SK-N-SH (cell line): Measurements from ENCODE around the gene RFX4. TPM values are rescaled to one million over a fixed set of nuclear protein-coding genes. Genes with fewer than 3 reads are reported as not detected.

Experiments
- CTCF ChIA-PET: fragments of 300-600, 350-600 bp; formaldehyde crosslinking; extraction: SDS; loops from one replicate; lab custom pipeline; 2021; lab: Yijun Ruan, JAX
- POLR2A ChIA-PET: fragments of 350-600 bp; sonication (Branson Sonifier 250); formaldehyde crosslinking; extraction: SDS; loops from one replicate; lab custom pipeline; 2020; ENCODE audit warnings: antibody characterized with exemption, inconsistent platforms; lab: Yijun Ruan, JAX
- DNase-seq: peaks from one replicate; pipeline ENCODE4 v3.0.0; 2012
- H2AFZ ChIP-seq: fragments of 200-600 bp; sonication (generic); 2 replicates; pipeline ENCODE4 v1.8.1; 2016; ENCODE audit warnings: antibody characterized with exemption, mild to moderate bottlenecking, low read depth
- H3F3A ChIP-seq: fragments of 200-600 bp; sonication (generic); replicated peaks from 2 replicates; pipeline ENCODE3; 2016; ENCODE audit warnings: antibody characterized with exemption, mild to moderate bottlenecking; ENCODE audit not compliant: insufficient read depth
- H3K27ac ChIP-seq, 2 experiments: fragments of 200-500 bp in 1 of 2; fragments of 200-600 bp in 1 of 2; sonication (Bioruptor generic) in 1 of 2; sonication (generic), shearing (Covaris generic) in 1 of 2; 2 replicates each; pipeline versions ENCODE4 v1.5.1 to v1.6.1; 2014 to 2016; ENCODE audit warnings: low read depth in 2 of 2, inconsistent platforms in 1 of 2, low read length in 1 of 2, mild to moderate bottlenecking in 1 of 2, mixed read lengths in 1 of 2
- H3K27me3 ChIP-seq: fragments of 200-600 bp; sonication (generic), shearing (Covaris generic); 2 replicates; pipeline ENCODE4 v1.6.1; 2016; ENCODE audit warnings: mixed run types; ENCODE audit not compliant: insufficient read depth
- H3K36me3 ChIP-seq, 2 experiments: fragments of 200-500 bp in 1 of 2; fragments of 200-600 bp in 1 of 2; sonication (Bioruptor generic) in 1 of 2; sonication (generic) in 1 of 2; replicated peaks in 1 of 2; 2 replicates each; pipeline versions ENCODE3 to v1.5.1; 2014 to 2016; ENCODE audit warnings: low read length in 1 of 2, mild to moderate bottlenecking in 1 of 2; ENCODE audit not compliant: insufficient read depth in 2 of 2, control insufficient read depth in 1 of 2
- H3K4me1 ChIP-seq, 2 experiments: fragments of 200-500 bp in 1 of 2; fragments of 200-600 bp in 1 of 2; sonication (Bioruptor generic) in 1 of 2; sonication (generic), shearing (Covaris generic) in 1 of 2; 2 replicates each; pipeline versions ENCODE4 v1.5.1 to v1.6.1; 2014 to 2016; ENCODE audit warnings: low read depth in 1 of 2, low read length in 1 of 2, mixed run types in 1 of 2; ENCODE audit not compliant: insufficient read depth in 2 of 2, control insufficient read depth in 1 of 2
- H3K4me2 ChIP-seq: fragments of 200-600 bp; sonication (generic), shearing (Covaris generic); 2 replicates; pipeline ENCODE4 v1.6.1; 2017; ENCODE audit warnings: mixed run types
- H3K4me3 ChIP-seq, 2 experiments: fragments of 200-500 bp in 1 of 2; fragments of 200-600 bp in 1 of 2; sonication (Bioruptor generic) in 1 of 2; sonication (generic), shearing (Covaris generic) in 1 of 2; 2 replicates each; pipeline versions ENCODE4 v1.5.1 to v1.8.1; 2014 to 2016; ENCODE audit warnings: low read depth in 2 of 2, inconsistent platforms in 1 of 2, low read length in 1 of 2, mild to moderate bottlenecking in 1 of 2, mixed read lengths in 1 of 2, moderate library complexity in 1 of 2
- H3K79me2 ChIP-seq: fragments of 200-600 bp; sonication (generic); 2 replicates; pipeline ENCODE4 v1.8.1; 2017; ENCODE audit warnings: mild to moderate bottlenecking; ENCODE audit not compliant: insufficient read depth
- H3K9ac ChIP-seq: fragments of 200-600 bp; sonication (generic); 2 replicates; pipeline ENCODE4 v1.6.1; 2017; ENCODE audit warnings: mixed run types
- H3K9me2 ChIP-seq: fragments of 200-600 bp; sonication (generic); 2 replicates; pipeline ENCODE4 v1.6.1; 2017; ENCODE audit warnings: mixed run types
- H3K9me3 ChIP-seq: fragments of 200-600 bp; sonication (generic); 2 replicates; pipeline ENCODE4 v1.6.1; 2017; ENCODE audit warnings: mixed run types, mild to moderate bottlenecking, moderate library complexity
- H4K20me1 ChIP-seq: fragments of 200-600 bp; sonication (generic); 2 replicates; pipeline ENCODE4 v1.6.1; 2017; ENCODE audit warnings: mild to moderate bottlenecking, mixed run types; ENCODE audit not compliant: insufficient read depth
- ELF1 ChIP-seq: IDR thresholded peaks from 2 replicates; pipeline ENCODE4 v1.4.0; 2012
- EP300 ChIP-seq, 2 experiments: IDR thresholded peaks; 2 replicates each; pipeline versions ENCODE4 v1.4.0 to v1.6.1; 2012; ENCODE audit warnings: borderline replicate concordance in 1 of 2, low read depth in 1 of 2, low read length in 1 of 2
- FOSL2 ChIP-seq: IDR thresholded peaks from 2 replicates; pipeline ENCODE4 v1.4.0; 2012; ENCODE audit warnings: low read depth, mild to moderate bottlenecking, moderate library complexity, borderline replicate concordance
- FOXJ3 ChIP-seq: sonication (generic); formaldehyde crosslinking; IDR thresholded peaks from 2 replicates; pipeline ENCODE4 v1.5.1; 2020; ENCODE audit warnings: mild to moderate bottlenecking, missing genetic modification reagents
- FOXM1 ChIP-seq: IDR thresholded peaks from 2 replicates; pipeline ENCODE4 v1.4.0; 2012; ENCODE audit warnings: low read depth, mild to moderate bottlenecking
- GATA2 ChIP-seq: sonication (generic); formaldehyde crosslinking; IDR thresholded peaks from 2 replicates; pipeline ENCODE4 v1.5.0; 2020; ENCODE audit warnings: mild to moderate bottlenecking, missing genetic modification reagents
- IRF3 ChIP-seq: fragments of 150-350 bp; IDR thresholded peaks from 2 replicates; pipeline ENCODE4 v1.6.1; 2016; ENCODE audit warnings: mild to moderate bottlenecking, low read depth, low read length
- MEF2A ChIP-seq: IDR thresholded peaks from 2 replicates; pipeline ENCODE4 v1.4.0; 2012; ENCODE audit warnings: low read depth, borderline replicate concordance
- MXI1 ChIP-seq: IDR thresholded peaks from 2 replicates; pipeline ENCODE4 v1.6.1; 2012; ENCODE audit warnings: mild to moderate bottlenecking, low read depth, low read length, improper control_type of control experiment
- NRF1 ChIP-seq: IDR thresholded peaks from 2 replicates; pipeline ENCODE4 v1.6.1; 2012; ENCODE audit warnings: low read depth, mild to moderate bottlenecking, low read length
- RAD21 ChIP-seq: IDR thresholded peaks from 2 replicates; pipeline ENCODE4 v1.6.1; 2012; ENCODE audit warnings: mild to moderate bottlenecking, low read length
- RCOR1 ChIP-seq: fragments of 150-350 bp; IDR thresholded peaks from 2 replicates; pipeline ENCODE4 v1.6.1; 2017; ENCODE audit warnings: antibody characterized with exemption, low read length
- RFX5 ChIP-seq: IDR thresholded peaks from 2 replicates; pipeline ENCODE4 v1.6.1; 2012; ENCODE audit warnings: mild to moderate bottlenecking, improper control_type of control experiment, low read length
- RXRA ChIP-seq: IDR thresholded peaks from 2 replicates; pipeline ENCODE4 v1.4.0; 2012; ENCODE audit warnings: low read depth, mild to moderate bottlenecking, borderline replicate concordance
- SIN3A ChIP-seq: IDR thresholded peaks from 2 replicates; pipeline ENCODE4 v1.6.1; 2012; ENCODE audit warnings: low read depth, mild to moderate bottlenecking, low read length, moderate library complexity, borderline replicate concordance
- YY1 ChIP-seq: IDR thresholded peaks from 2 replicates; pipeline ENCODE4 v1.4.0; 2012; ENCODE audit warnings: low read depth, mild to moderate bottlenecking
- ZBTB33 ChIP-seq: IDR thresholded peaks from 2 replicates; pipeline ENCODE4 v1.4.0; 2012; ENCODE audit warnings: low read depth, borderline replicate concordance
- WGBS: methylation state at CpG from one replicate; pipeline ENCODE4 v1.1.6; 2017; ENCODE audit warnings: low lambda C conversion rate; 5-methylcytosine and 5-hydroxymethylcytosine counted together
- polyA plus RNA-seq, 3 experiments: library from polyadenylated mRNA; depleted of rRNA; stranded (reverse); fragments of >200 nt; gene quantifications; 2 replicates each; pipeline ENCODE4 v1.2.3, GENCODE V29; 2012
- TF ChIP-seq, protein P1 (sequence below): IDR thresholded peaks from 2 replicates; pipeline ENCODE4 v1.4.0; 2012; ENCODE audit warnings: low read depth
- TF ChIP-seq, protein P2 (sequence below): fragments of 150-350 bp; IDR thresholded peaks from 2 replicates; pipeline ENCODE4 v1.6.1; 2017; ENCODE audit warnings: antibody characterized with exemption, low read length, low read depth, borderline replicate concordance

The RFX4 gene
- polyA plus RNA-seq, 1 of the 3 experiments (the other 2 are of a cell fraction): not detected

DNA sequence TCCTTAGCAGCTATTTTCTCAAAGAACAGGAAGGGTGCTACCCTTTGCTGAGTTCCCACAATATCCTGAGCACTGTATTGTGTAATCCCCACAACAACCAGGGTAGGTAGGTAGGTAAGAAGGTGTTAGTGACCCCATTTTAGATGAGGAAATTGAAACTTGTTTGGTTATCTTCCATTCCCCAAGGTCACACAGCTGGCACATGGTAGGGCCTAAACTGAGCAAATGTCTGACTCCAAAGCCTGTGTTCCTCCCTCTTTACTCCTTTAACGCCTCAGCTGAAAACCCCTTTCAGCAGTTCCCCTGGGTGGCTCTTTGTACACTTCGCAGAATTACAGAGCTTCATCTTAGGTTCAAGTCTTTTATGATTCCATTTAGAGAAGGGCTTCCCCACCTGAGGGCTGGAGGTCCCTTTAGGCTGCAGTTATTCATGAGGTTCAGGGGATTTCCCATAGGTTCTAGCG is 165.2 kb downstream of the RFX4 start:
- Histone ChIP-seq H2AFZ (no peak overlapping the region), H3K27me3 (no peaks in the 10 kb centered on the region), H3K9me2 (no peaks in the 10 kb centered on the region), H3K79me2 (no peaks in the 10 kb centered on the region), H3K4me1 (no peaks in the 10 kb centered on the region), H4K20me1 (no peaks in the 10 kb centered on the region), H3K36me3 (no peaks in the 10 kb centered on the region), H3K9ac (no peak overlapping the region), H3K4me3 (no peak overlapping the region), H3K9me3 (no peaks in the 10 kb centered on the region), H3F3A (no peaks in the 10 kb centered on the region), H3K27ac (no peak overlapping the region), H3K4me2 (no peak overlapping the region)
- DNase-seq: no peak
- POLR2A ChIA-PET: no interaction called here
- CTCF ChIA-PET: interaction anchor here (1.1 kb wide), 1 partner anchor 14 kb away, joined by 3 read pairs; no protein-coding TSS in a partner anchor
- 91% methylated on average over 3 of the region's 3 CpGs for WGBS
- TF ChIP-seq SIN3A (no peak), IRF3 (no peak)
- TF ChIP-seq, protein P1, sequence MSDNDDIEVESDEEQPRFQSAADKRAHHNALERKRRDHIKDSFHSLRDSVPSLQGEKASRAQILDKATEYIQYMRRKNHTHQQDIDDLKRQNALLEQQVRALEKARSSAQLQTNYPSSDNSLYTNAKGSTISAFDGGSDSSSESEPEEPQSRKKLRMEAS: no peak

DNA sequence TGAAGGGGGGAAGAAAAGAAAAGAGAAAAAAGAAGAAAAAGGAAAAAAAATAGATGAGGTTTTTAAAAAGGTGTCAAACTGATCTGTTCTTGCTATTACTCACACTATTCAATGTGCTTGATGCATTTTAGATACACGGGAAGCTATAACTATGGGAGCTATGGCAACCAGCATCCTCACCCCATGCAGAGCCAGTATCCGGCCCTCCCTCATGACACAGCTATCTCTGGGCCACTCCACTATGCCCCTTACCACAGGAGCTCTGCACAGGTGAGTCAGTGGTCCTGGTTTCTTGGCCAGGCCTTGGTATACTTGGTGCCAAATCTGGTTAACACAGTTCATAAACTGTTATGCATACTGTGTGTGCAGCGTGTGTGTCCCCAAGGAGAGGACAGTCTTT is 167.7 kb downstream of the RFX4 start:
- CTCF ChIA-PET: no interaction called here
- H3K36me3 ChIP-seq: no peaks in the 10 kb centered on the region
- H3K27ac ChIP-seq: no peak overlapping the region
- H3K79me2 ChIP-seq: no peaks in the 10 kb centered on the region
- no peaks in the 10 kb centered on the region for H3F3A ChIP-seq
- H3K27me3 ChIP-seq: no peaks in the 10 kb centered on the region
- H2AFZ ChIP-seq: no peak overlapping the region
- no peaks in the 10 kb centered on the region for H3K9me2 ChIP-seq
- H3K4me1 ChIP-seq: no peaks in the 10 kb centered on the region
- DNase-seq: no peak
- POLR2A ChIA-PET: no interaction called here
- H3K4me3 ChIP-seq: no peak overlapping the region
- H3K9ac ChIP-seq: no peak overlapping the region
- no peak overlapping the region for H3K4me2 ChIP-seq
- no peaks in the 10 kb centered on the region for H3K9me3 ChIP-seq
- 66% methylated on average over 2 of the region's 3 CpGs for WGBS
- no peaks in the 10 kb centered on the region for H4K20me1 ChIP-seq
- TF ChIP-seq FOXM1 (no peak), NRF1 (no peak), FOSL2 (no peak), RAD21 (no peak), RXRA (no peak), YY1 (no peak), EP300 (IDR thresholded peaks at IDR 0.05; ENCODE audit: borderline replicate concordance in 1 of 2, low read depth in 1 of 2, low read length in 1 of 2) (no peak), FOXJ3 (CRISPR knock-in tag) (no peak), MXI1 (no peak), RCOR1 (no peak), GATA2 (CRISPR knock-in tag) (no peak), MEF2A (no peak), ELF1 (no peak), ZBTB33 (no peak), RFX5 (no peak)
- TF ChIP-seq, protein P2, sequence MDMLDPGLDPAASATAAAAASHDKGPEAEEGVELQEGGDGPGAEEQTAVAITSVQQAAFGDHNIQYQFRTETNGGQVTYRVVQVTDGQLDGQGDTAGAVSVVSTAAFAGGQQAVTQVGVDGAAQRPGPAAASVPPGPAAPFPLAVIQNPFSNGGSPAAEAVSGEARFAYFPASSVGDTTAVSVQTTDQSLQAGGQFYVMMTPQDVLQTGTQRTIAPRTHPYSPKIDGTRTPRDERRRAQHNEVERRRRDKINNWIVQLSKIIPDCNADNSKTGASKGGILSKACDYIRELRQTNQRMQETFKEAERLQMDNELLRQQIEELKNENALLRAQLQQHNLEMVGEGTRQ: no peak
- TF ChIP-seq, protein P1: no peak
